Colon (tissue), 2 donors: Measurements from ENCODE around the gene DNAJC21.
"Not testable (repeated sequence)": the region's sequence is repeated elsewhere in the genome, so short reads cannot be mapped to it uniquely, and the experiment has no call there.

ENCODE experiments used
- FAIRE-seq: peaks from 2 replicates; lab custom pipeline; 2012; peaks lifted over from hg19 to GRCh38; lab: Jason Lieb, UNC
- donor health status: control.
- donor health status: control.

Gene DNAJC21

GRCh38 chr5:34929134-34929719 is at the start of gene DNAJC21:
TSS of gene DNAJC21 (plus strand) at chr5:34929559. CDS start at chr5:34929820, 261 bp downstream.
- FAIRE-seq: no peak

DNA sequence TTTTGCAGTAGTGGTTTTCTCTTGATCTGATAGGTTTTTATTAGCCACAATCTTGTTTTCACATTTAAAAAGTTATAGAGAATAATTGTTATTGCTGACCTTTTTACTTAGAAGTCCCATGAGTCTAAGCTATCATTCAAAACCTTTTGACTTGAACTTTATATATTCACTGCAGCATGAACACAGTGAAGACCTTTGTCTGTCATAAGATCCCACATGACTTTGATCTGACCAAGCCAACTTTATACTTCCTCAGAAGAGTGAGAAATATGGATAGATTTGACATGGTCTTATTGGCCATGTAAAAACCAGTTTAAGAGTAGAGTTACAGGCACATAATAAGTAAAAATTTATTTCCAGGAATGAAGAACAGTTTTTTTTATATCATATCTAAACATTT is 48.1 kb upstream of the DNAJC21 start:
- no peak for FAIRE-seq

DNA sequence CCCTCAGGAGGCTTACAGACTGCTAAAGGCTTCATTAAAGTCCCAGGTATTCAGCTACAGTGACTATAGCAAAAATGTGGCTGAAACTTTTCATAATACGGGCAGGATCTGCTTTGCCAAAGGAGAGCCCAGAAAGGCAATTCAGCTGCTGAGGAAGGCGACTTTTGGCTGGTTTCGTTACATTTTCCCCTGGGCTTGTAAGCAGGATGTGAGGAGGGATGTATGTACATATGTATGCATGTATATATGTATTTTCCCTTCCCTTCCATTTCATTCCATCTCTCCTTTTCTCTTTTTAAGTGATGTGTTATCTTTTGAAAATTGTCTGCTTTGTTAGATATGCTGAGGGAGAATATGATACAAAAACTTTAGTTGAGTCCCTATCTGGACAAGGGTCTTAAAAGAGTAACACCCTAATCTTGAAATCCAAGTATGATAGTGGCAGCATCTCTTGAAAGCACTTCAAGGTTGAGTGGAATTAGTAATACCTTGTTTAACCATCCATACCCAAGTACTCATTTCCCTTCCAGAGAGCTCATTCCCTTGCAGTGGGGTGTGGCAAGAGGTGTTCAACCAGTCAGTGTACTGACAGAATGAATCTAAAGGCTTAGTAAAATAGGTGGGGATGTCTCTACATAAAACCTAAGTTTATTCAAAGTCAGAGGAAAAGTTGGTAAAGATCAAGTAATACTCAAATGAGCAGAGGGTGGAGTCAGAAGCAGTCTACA is 42.8 kb upstream of the DNAJC21 start:
- FAIRE-seq: no peak

GRCh38 chr5:34889394-34889793 is 40.0 kb upstream of the DNAJC21 start:
- FAIRE-seq: no peak

DNA sequence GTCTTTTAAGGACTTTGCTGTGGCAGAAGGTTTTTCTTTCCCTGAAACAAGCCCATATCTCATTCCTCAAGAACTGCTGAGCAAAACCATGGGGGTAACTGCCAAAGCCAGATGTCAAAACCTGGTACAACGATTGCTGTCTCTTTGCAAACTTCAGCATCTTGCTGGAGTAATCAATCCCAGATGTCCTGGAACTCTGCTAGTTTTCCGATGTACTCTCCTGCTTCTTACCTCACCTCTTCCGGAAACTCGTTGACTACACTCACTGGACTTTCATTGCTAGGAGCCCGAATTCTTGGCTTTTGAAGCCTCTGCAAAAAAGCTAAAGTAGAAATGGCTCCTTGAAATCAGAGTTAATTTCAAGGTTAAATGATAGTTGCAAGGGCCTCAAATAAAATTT is 37.4 kb upstream of the DNAJC21 start:
- no peak for FAIRE-seq

DNA sequence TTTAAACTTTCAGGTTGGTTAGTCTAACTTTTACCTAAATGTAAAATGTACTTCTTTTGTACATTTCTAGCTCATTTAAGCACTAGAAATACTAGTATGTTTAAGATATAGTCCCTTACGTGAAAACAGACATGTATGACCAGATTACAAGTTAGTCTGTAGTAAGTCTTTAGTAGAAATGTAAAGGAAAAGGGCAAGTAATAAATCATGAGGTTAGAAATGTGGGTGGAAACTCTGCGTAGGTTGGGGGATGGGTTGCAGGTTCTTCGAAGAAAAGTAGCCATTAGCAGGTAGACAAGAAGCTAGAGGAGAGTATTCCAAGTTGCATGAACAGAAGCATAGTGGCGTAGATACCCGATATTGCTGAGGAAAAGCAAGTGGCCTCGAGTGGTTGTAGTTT is 36.9 kb upstream of the DNAJC21 start:
- no peak for FAIRE-seq

DNA sequence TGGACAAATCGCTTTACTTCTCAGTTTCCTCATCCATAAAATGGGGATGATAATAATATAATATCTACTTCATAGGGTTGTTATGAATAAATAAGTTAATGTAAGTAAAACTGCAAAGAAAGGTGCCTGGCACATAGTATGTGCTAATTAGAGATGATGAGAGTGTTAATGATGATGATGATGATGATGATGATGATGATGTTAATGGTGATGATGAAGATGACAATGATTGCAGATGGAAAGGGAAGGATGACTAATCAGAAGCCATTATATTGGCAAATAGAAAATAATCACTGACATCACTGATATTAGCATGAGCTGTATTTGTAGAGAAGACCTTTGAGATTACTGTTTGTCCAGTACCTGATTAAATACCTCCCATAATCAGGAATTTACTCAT is 34.6 kb upstream of the DNAJC21 start:
- FAIRE-seq: no peak

DNA sequence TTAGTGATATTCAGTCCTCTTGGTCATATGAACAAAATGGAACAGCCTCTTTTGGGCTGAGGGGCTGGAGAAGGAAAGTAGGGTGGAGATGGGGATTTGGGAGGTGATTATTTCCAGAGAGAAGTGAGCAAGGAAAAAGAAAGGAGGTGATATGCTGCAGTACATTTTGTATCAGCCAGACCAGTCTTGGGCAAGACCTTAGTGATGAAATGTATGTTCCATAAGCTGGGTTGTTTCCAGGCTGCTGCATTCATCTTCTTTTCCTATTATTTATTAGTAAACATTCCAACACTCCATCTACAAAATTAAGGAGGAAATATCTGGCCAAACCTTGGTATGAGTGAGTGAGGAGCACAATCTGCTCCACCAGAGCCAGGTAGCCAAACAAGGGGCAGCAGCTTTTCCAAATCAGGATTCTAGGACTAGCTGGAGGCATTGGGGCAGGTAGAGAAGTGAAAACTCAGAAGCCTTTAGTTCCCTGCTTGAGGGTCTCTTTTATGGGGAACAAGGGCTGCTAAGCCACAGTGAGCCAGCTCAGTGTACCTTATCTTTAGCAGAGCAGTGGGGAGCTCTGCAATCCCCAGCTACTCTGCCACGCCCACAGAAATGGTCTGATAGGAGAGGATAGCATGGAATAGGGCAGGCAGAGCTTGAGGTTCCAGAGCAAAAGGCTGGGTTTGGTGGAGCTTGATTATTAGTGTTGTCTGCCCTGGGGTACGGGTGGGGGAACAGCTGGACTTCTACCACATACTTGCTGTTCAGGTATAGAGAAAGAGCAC is 33.5 kb upstream of the DNAJC21 start:
- no peak for FAIRE-seq

DNA sequence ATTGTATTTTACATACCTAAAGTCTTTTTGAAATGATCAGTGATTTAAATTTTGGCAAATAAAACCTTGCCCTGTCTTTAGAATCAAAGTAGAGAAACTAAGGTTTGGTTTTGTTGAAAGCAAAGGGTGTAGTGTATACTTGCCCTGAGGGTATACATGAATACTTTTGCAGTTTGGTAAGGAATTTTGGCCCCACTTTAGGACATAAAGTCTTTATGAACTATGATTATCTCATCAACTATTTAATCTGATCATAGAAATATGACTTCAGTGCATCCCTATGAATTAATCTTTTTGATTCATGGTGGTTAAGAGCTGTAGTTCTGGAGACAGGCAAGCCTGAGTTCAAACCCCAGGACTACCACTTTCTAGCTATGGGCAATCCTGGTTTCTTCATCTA is 31.7 kb upstream of the DNAJC21 start:
- FAIRE-seq: no peak

- no peak for FAIRE-seq
Observed at GRCh38 chr5:34898258-34898895, 31.0 kb upstream of the DNAJC21 start.

GRCh38 chr5:34899066-34899465 is 30.3 kb upstream of the DNAJC21 start:
- FAIRE-seq: no peak

DNA sequence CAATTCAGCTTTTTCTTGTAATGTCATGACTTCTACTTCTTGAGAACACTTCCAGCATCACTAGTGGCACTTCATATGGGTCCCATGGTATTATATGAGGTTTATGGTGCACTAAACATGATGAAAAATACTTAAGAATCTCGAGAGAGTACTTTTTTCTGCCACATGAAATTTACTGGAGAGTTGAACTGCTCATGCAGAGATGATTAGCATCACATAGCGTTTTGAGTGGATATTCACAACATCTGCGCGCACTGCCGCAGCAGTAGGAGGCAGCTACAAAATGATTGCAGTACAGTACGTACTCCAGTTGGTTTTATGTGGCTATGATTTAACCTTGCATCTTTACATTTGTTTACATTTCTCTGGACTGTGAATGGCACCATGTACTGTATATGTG is 28.7 kb upstream of the DNAJC21 start:
- FAIRE-seq: no peak

DNA sequence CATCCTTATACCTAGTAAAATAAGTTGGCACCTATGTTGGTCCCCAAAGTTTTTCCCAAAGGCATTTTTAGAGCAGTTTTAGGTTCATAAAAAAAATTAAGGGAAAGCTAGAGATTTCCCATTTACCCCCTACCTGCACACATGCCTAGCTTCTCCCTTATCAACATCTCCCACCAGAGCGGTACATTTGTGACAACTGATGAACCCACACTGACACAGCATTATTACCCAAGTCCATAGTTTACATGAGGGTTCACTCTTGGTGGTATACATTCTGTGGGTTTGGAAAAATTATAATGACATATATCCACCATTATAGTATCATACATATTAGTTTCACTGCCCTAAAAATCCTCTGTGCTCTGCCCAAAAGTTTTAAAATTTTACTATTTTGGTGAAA is 26.1 kb upstream of the DNAJC21 start:
- no peak for FAIRE-seq

GRCh38 chr5:34905564-34905963 is 23.8 kb upstream of the DNAJC21 start:
- FAIRE-seq: no peak

GRCh38 chr5:34913072-34913471 is 16.3 kb upstream of the DNAJC21 start:
- no peak for FAIRE-seq

DNA sequence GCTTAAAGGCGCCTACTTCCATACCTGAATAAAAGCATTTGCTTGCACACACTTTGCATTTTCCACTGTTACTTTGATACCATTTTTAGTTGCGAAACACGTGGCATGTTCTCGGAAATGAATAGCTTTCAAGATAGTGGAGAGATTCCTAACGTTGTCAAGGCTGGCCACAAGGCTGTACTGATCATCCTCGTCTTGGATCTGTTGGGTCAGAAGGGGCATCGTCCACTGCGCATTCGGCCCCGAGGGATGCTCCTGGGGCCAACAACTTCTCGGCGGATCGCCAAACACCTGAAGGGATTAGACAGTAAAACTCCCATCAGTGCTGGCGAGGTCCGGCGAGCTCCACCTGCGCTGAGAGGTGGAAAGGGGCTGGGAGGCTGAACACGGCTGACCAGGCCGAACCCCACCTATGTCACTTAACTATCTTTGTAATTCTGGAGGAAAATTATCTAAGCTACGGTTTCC is 14.7 kb upstream of the DNAJC21 start:
- FAIRE-seq: no peak

DNA sequence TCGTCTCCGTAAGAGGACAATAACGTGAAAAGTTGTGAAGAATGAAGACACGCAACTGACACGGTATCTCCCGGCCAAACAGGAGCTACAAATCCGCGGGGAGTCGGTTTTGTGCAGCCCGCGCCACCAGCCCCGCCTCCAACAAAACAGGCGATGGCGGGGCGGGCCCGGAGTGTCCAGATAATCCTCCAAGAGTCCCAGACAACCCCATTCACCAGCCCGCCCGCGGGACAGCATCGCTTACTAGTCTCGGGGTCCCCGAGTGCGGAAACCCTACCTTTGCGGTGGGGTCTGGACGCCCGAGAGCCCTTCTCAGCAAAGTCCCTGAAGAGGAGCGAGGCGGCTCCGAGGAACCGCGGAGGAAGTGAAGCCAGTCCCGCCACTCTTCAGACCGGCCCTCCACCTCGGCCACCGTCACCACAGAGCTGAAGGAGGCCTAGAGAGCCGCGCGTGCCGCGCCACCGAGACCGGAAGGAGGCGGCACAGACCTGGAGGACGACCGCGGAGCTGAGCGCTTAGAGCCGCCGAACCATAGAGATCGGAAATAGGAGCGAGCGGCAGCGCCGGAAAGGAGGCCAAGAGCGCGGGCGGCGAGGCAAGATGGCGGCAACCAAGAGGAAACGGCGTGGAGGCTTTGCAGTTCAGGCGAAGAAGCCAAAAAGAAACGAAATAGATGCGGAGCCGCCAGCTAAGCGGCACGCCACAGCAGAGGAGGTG is 14.1 kb upstream of the DNAJC21 start, which contains the start of the genes BRIX1 and RAD1:
TSS of gene BRIX1 (plus strand) at position 573 of the 717 bp plus-strand sequence. CDS start at position 601, 28 bp downstream.
TSS of gene RAD1 (minus strand) at position 366 of the 717 bp plus-strand sequence. CDS start 612 bp downstream, outside the sequence.
- FAIRE-seq: no peak

DNA sequence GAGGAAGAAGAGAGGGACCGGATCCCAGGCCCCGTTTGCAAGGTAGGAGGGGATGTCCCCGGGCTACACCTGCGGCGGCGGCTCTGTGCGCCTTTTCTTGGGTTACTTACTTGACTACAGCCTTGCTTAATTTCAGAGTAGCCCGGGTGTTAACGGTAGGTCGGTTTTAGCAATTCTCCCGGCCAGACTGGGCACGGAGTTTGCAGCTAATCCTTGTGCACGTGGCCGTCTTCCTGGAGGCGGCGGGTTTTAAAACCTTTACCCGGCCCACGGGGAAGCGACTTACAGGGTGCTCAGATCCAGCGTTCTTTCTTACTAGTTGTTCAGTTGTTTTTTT is 13.5 kb upstream of the DNAJC21 start:
- FAIRE-seq: no peak

- no peak for FAIRE-seq
Observed at GRCh38 chr5:34916518-34916917, 12.8 kb upstream of the DNAJC21 start.

DNA sequence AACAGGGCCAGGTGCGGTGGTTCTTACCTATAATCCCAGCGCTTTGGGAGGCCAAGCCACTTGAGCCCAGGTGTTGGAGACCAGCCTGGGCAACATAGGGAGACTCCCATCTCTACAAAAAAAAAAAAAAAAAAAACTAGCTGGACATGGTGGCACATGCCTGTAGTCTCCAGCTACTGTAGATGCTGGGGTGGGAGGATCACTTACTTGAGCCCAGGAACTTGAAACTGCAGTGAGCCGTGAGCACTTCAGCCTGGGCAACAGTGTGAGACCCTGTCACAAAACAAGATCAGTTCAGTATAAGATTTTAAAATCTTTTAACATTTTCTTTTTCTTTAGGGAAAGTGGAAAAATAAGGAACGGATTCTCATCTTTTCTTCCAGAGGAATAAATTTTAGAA is 11.3 kb upstream of the DNAJC21 start:
- no peak for FAIRE-seq

GRCh38 chr5:34919077-34919476 is 10.3 kb upstream of the DNAJC21 start:
- FAIRE-seq: no peak

GRCh38 chr5:34923256-34923655 is 6.1 kb upstream of the DNAJC21 start:
- FAIRE-seq: not testable (repeated sequence)
